GM19023 (cell line): ENCODE data around the gene NDST3.

ENCODE experiments used
- ATAC-seq: cut with Tn5 transposase; IDR thresholded peaks from one replicate; pipeline ENCODE4 v1.9.1; 2021; ENCODE audit warnings: mild to moderate bottlenecking, moderate library complexity; ENCODE audit not compliant: unreplicated experiment

Gene NDST3

GRCh38 chr4:118077767-118078105, 43.5 kb downstream of the NDST3 start:
- ATAC-seq: no peak

DNA sequence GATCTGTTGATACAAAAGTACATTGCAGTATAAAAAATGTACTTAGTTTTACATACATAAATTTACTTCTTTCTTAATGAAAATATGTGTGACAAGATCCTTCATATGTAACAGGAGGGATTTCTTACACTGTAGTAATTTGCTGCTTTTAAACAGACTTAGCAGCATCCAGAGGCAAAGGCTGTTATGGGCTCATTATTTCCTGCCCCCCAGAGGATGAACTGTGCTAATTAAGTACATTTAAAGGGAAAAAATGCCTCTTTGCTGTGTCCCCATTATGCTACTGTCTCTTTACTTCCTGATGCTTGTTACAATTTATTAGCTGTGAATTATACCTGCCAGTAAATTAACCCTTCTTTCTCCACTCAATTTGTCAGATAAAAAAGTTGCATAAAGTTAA, 47.1 kb downstream of the NDST3 start:
- ATAC-seq: no peak

DNA sequence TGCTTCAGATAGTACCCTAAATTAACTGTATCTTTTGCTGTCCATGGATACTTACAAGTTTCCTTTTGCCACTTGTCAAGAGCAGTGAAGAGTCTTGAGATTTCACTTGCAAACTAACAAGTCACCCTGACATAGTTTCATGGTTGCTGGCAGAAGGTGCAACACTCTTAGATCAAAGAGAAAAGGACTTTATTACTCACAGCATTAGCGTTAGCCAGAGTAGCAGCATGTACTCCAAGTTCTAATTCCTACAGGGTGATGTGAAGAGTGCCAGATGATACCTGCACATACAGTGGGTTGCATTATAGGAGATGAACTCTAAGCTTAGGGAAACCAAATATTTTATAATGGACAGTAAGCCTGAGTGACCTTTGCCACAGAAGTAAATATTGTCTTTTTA, 47.9 kb downstream of the NDST3 start:
- ATAC-seq: no peak

- no peak for ATAC-seq
These were observed 51.4 kb downstream of the NDST3 start for GRCh38 chr4:118085700-118086099.

DNA sequence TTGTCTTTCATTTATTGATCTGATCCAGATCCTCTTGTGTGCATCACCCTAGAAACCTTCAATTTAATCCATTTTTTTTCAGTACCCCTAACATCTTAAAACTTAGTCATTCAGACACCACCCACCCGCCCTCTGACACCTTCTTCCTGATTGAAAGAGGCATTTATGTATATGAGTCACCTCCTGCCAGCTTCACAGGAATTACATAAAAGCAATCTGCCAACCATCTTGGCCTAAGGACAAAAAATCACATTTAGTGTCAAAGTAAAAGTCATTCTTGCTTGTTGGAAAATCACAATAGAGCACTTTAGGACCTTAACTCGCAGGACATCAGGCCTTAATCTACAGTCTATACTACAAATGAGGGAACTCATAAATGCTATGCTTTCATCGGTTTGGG, 52.1 kb downstream of the NDST3 start:
- ATAC-seq: no peak

GRCh38 chr4:118087366-118087765, 53.1 kb downstream of the NDST3 start:
- no peak for ATAC-seq

DNA sequence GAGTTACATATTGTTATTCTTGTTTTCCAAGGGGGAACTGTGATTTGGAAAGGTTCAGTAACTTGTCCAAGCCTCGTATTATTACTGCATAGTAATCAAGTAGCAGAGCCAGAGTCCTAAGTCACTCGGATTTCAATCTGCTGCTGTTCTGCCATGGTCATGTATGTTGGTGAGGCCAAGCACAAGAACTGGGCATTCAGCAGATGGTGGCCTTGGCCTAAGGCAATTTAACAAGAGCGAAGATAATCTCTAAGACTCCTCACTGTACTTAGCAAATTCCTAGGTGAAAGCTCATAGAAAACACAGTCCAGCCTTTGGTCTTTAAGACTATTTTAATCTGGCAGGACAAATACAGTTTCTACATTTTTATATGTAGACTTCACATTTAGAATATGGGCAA, 64.8 kb downstream of the NDST3 start:
- no peak for ATAC-seq

GRCh38 chr4:118102195-118102594, 67.9 kb downstream of the NDST3 start:
- no peak for ATAC-seq

GRCh38 chr4:118112117-118113046, 78.1 kb downstream of the NDST3 start:
- no peak for ATAC-seq

DNA sequence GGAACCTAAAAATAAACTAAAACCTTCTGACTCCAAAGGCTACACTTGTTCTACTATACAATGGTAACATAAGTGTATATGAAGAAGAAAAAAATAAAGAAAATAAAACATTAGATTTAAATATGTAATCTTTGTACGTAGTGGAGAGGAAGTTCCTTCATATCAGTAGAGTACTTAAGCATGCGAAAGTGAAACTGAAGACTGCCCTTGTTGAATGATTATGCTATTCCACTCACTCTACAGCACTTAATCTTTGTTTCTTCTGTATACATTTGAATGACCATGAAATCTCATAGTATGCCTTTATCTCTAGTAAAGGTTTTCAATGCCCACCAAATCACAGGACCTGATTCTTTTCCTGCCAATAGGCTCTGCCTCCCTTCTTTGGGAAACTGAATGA, 78.9 kb downstream of the NDST3 start:
- ATAC-seq: no peak

DNA sequence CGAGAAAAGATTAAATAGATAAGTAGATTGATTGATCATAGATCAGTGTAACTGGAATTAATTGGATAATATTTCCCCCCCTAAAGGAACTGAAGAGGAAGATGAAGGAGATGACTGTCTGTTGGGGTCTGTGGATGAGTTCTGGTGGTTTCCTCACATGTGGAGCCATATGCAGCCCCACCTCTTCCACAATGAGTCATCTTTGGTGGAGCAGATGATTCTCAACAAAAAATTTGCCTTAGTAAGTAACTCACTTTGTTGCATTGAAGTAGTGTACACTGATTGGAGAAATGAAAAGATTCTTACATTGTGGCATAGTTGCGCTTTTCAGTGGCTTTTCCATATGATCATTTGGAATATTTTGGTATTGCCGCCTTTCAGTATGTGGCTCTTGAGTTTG, 80.4 kb downstream of the NDST3 start:
- no peak for ATAC-seq

DNA sequence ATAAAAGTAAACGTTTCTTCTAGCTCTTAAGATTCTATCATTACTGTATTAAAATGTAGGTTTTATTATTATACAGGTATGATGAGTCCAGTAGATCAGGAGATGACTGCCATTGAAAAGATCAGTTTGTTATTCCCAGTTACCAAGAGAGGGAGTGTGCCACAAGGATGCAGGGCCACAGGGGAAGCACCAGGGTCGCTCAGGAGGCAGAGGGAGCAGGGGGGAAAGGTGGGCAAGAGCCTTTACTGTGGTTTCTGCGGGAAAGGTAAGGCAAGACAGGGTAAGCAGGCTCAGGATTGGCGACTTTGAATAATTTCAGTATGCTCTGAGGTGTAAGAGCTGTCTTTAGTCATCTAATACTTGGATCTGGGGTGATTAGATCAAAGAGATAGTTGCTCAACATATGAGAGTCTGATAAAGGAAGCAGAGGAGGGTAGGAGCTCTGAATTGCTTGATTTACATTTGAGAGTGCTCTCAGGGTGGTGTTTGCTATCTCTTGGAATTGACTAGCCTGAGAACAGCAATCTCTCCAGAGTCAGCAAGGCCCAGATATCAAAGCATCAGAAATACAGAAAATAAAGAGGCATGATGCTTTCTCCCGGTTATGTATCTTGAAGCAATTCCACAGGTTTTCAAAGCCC, 86.0 kb downstream of the NDST3 start:
- no peak for ATAC-seq

DNA sequence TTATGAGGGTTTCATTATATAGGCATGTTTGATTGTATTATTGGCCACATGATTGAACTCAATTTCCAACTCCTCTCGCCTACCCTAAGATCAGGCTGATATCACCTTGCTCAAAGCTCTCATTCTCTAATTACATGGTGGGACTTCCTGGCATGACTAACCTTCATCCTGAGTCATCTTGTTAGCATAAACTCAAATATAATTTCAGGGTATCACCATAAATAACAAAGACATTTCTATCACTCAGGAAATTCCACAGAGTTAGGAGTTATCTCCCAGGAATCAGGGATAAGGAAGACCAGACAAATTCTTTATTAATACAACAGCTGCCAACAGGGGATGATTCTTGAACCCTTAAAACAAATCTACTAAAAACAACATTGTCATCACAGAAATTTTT, 90.7 kb downstream of the NDST3 start:
- ATAC-seq: no peak

DNA sequence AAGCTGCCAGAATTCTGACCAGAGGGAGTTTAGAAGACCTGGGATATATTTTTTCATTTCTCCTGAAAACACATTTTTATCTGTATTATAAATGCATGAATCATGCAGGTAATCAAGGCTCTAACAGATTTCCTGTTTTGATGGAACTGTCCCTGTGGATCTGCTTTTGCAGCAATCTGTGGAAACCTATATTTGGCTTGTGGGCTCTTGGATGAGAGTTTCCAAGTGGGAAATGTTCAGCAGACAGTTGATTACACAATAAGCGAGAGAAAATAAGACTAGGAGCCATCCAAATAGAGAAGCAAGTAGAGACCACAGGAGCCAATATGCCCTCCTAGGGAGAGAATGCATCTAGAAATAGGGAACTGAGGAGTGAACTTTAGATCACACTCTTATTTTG, 105.0 kb downstream of the NDST3 start:
- ATAC-seq: no peak

DNA sequence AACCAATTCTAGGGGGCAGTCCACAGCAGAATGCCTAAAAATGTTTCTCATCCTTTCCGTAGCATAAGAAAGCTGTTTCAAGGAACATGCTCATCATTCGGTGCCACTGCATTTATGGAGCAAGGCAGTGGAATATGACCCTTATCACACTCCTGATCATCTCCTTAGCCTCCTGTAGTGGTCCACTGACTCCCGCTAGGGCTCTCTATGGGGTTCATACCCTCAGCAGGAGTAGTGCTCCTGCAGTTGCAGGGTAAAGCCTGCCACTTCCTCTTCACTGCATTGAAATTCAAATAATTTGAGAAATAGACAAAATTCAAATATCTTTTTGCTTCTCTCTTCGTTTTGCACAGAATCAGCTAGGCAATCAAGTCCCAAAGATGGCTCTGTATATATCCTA, 107.0 kb downstream of the NDST3 start:
- ATAC-seq: no peak

DNA sequence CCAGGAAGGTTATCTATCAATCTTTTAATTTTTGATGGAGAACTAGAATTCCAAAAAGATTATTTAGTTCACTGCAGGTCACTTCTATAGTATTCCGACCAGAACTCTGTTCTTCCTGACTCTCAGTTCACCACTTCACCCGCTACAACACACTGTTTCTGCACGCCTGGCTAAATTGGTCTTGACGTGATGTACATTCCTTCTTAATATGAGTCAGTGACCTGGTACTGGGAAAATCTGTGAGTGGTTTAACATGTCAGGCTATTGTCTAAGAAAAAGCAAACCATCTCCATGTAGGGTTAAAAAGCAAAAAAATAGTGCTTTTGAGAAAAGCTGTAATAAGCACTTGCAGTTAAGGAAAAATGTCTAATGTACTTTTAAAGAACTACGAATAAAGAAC, 120.4 kb downstream of the NDST3 start:
- no peak for ATAC-seq

DNA sequence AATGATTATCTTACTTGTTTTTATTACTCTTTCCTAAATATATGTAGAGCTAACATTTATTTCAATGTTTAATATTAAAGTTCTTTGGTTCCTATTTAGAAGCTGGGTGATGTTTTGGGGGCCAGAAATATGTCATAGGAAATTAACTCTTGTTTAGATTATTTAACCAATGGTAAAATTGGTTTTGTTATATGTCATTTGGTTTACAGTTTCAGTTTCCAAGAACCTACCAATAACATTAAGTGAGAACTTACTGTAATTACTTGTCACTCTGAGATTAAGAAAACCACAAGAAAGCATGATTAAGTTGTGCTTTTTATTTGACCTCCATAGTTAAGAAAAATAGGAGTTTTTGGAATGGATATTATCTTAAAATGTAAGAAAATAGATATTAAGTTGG, 121.2 kb downstream of the NDST3 start:
- no peak for ATAC-seq

DNA sequence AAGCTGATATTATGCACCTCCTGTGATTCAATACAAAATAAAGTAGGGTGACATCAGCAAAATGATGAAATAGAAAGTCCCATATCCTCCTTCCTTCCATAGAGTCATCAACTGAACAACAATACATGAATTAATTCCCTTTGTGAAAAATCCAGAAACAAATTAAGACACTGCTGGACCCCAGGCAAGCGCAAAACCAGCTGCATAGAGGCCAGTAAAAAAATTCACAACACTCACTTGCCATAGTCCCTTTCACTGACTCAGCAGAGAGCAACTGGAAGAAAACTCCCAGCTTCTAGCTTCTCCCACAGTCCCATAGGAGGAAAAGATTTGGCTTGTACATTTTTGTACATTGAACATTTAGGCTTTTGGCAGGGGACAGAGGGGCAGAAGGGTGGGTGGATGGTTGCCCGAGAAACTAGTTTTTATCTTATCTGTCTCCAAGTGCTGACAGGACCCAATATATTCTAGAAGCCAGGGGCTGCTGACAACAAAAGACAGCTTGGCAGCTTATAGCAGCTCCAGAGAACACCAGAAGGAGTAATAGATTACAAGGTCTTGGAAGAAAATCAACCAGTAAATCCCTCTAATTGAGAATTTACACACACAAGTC, 124.6 kb downstream of the NDST3 start:
- ATAC-seq: no peak

DNA sequence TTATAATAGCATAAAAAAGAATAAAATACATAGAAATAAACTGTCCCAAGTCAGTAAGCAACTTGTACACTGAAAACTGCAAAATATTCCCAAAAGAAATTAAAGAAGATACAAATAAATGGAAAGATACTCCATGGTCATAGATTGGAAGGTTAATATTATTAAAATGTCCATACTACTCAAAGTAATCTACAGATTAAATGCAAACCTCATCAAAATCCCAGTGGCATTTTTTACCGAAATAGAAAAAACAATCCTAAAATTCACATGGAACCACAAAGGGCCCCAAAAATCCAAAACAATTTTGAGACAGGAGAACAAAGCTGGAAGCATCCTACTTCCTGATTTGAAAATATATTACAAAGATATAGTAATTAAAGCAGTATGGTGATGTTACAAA, 133.0 kb downstream of the NDST3 start:
- ATAC-seq: no peak

- ATAC-seq: no peak
These were observed 137.1 kb downstream of the NDST3 start for GRCh38 chr4:118171381-118171780.

- ATAC-seq: no peak
These were observed 138.8 kb downstream of the NDST3 start for GRCh38 chr4:118173126-118173525.
